HEK293T (cell line): Measurements from ENCODE around the gene SLC35B4.

Experiments
- CTCF ChIA-PET: fragments of 350-600 bp; formaldehyde crosslinking; extraction: SDS; loops from one replicate; lab custom pipeline; 2021; ENCODE audit warnings: antibody characterized with exemption, inconsistent platforms; lab: Yijun Ruan, JAX
- POLR2A ChIA-PET: fragments of 350-600 bp; formaldehyde crosslinking; extraction: SDS; loops from one replicate; lab custom pipeline; 2020; ENCODE audit warnings: antibody characterized with exemption, inconsistent platforms; lab: Yijun Ruan, JAX
- DNase-seq: peaks from one replicate; pipeline ENCODE4 v3.0.0; 2012; ENCODE audit warnings: mixed read lengths; ENCODE audit errors: extremely low spot score
- ARNT ChIP-seq: fragments of 450-650 bp; IDR thresholded peaks from 2 replicates; pipeline ENCODE4 v1.6.1; 2017; ENCODE audit warnings: mild to moderate bottlenecking
- BHLHE40 ChIP-seq: fragments of 450-650 bp; IDR thresholded peaks from 2 replicates; pipeline ENCODE4 v1.6.1; 2016; ENCODE audit warnings: mild to moderate bottlenecking, moderate library complexity, borderline replicate concordance
- CTBP1 ChIP-seq: fragments of 450-650 bp; IDR thresholded peaks from 2 replicates; pipeline ENCODE4 v1.6.1; 2016; ENCODE audit warnings: borderline replicate concordance
- ELF4 ChIP-seq: fragments of 450-650 bp; IDR thresholded peaks from 2 replicates; pipeline ENCODE4 v1.6.1; 2017; ENCODE audit warnings: antibody characterized with exemption
- FOXA1 ChIP-seq: fragments of 450-650 bp; IDR thresholded peaks from 2 replicates; pipeline ENCODE4 v1.6.1; 2016; ENCODE audit warnings: mild to moderate bottlenecking
- FOXK2 ChIP-seq: fragments of 450-650 bp; IDR thresholded peaks from 2 replicates; pipeline ENCODE4 v1.6.1; 2016; ENCODE audit warnings: mild to moderate bottlenecking
- FOXM1 ChIP-seq: fragments of 450-650 bp; IDR thresholded peaks from 2 replicates; pipeline ENCODE4 v1.6.1; 2017; ENCODE audit warnings: mild to moderate bottlenecking, borderline replicate concordance
- HDGF ChIP-seq: fragments of 450-650 bp; IDR thresholded peaks from 2 replicates; pipeline ENCODE4 v1.6.1; 2017; ENCODE audit warnings: antibody characterized with exemption, borderline replicate concordance
- L3MBTL2 ChIP-seq: fragments of 450-650 bp; conservative IDR thresholded peaks from 2 replicates; pipeline ENCODE4 v1.6.1; 2016; ENCODE audit warnings: mild to moderate bottlenecking
- LEF1 ChIP-seq: fragments of 450-650 bp; IDR thresholded peaks from 2 replicates; pipeline ENCODE4 v1.6.1; 2017; ENCODE audit warnings: mild to moderate bottlenecking, borderline replicate concordance
- NFRKB ChIP-seq: fragments of 450-650 bp; IDR thresholded peaks from 2 replicates; pipeline ENCODE4 v1.6.1; 2016; ENCODE audit warnings: mild to moderate bottlenecking, moderate library complexity
- SP1 ChIP-seq: fragments of 450-650 bp; IDR thresholded peaks from 2 replicates; pipeline ENCODE4 v1.6.1; 2017
- SUZ12 ChIP-seq: fragments of 450-650 bp; IDR thresholded peaks from 2 replicates; pipeline ENCODE4 v1.6.1; 2016; ENCODE audit warnings: mild to moderate bottlenecking
- TARDBP ChIP-seq: fragments of 450-650 bp; IDR thresholded peaks from 2 replicates; pipeline ENCODE4 v1.6.1; 2016
- ZNF384 ChIP-seq: fragments of 450-650 bp; IDR thresholded peaks from 2 replicates; pipeline ENCODE4 v1.6.1; 2016
- TF ChIP-seq, protein P1 (sequence below): fragments of 450-650 bp; IDR thresholded peaks from 2 replicates; pipeline ENCODE4 v1.6.1; 2016

The SLC35B4 gene

DNA sequence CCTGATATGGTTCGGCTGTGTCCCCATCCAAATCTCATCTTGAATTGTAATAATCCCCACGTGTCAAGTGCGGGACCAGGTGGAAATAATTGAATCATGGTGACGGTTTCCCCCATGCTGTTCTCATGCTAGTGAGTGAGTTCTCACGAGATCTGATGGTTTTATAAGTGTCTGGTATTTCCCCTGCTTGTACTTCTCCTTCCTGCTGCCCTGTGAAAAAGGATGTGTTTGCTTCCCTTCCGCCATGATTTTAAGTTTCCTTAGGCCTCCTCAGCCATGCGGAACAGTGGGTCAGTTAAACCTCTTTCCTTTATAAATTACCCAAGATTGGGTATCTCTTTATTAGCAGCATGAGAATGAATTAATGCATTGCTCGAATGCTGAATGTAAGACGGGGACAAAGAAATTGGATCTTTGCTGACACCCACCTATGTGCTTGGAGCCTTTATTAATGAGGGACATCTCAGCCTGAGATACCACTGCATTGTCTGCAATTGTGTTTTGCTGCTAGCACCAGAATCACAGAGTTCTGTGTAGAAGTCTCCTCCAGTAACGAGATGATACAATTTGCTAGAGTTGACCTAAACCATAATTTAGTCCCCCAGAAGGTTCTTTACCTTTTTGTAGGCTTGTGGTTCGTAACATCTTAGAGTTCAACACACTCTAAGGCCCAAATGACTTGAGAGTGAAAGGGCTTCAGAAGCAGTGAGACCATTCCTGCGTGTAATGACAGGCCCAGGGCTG, 28.6 kb downstream of the SLC35B4 start:
- CTCF ChIA-PET = no interaction called here
- TF ChIP-seq HDGF = no peak
- no peak for TF ChIP-seq SUZ12
- TF ChIP-seq CTBP1 = no peak
- no peak for TF ChIP-seq SP1
- no peak for TF ChIP-seq FOXM1
- no peak for TF ChIP-seq FOXK2
- no peak for TF ChIP-seq FOXA1
- TF ChIP-seq L3MBTL2 = no peak
- no peak for TF ChIP-seq ELF4
- TF ChIP-seq, protein P1, sequence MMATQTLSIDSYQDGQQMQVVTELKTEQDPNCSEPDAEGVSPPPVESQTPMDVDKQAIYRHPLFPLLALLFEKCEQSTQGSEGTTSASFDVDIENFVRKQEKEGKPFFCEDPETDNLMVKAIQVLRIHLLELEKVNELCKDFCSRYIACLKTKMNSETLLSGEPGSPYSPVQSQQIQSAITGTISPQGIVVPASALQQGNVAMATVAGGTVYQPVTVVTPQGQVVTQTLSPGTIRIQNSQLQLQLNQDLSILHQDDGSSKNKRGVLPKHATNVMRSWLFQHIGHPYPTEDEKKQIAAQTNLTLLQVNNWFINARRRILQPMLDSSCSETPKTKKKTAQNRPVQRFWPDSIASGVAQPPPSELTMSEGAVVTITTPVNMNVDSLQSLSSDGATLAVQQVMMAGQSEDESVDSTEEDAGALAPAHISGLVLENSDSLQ = no peak
- POLR2A ChIA-PET = interaction anchor here (1.3 kb wide), 1 partner anchor 29 kb away, joined by 6 read pairs; the partner anchor contains the start of gene SLC35B4
- DNase-seq = no peak

- no peak for TF ChIP-seq NFRKB
- POLR2A ChIA-PET = no interaction called here
- CTCF ChIA-PET = interaction anchor here (0.6 kb wide), 1 partner anchor 36 kb away, joined by 6 read pairs; no protein-coding TSS in a partner anchor
These were observed 31.8 kb downstream of the SLC35B4 start for GRCh38 chr7:134284952-134285351.

DNA sequence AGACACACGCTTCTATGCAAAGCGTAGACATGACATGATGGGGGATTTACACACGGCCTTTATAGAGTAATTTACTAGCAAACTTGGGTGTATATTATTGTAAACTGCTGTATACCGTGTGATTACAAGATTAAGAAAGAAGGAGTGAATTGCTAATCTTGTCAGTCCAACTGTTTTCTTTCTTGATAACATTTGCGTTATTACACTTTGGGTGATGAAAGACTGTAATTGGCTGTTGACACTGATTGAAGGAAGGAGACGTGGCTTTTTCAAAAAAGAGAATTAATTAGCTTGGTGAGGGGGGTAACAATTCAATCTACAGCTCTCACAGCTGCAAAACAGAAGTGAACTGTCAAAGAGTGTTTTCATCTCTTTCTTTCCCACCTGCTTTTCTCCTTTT, 32.7 kb downstream of the SLC35B4 start:
- CTCF ChIA-PET = no interaction called here
- POLR2A ChIA-PET = no interaction called here
- no peak for TF ChIP-seq FOXK2
- TF ChIP-seq NFRKB = no peak
- no peak for TF ChIP-seq FOXM1
- no peak for DNase-seq

More at GRCh38 chr7:134284952-134285351, 31.8 kb downstream of the SLC35B4 start:
- no peak for DNase-seq

- TF ChIP-seq BHLHE40 (no peak), L3MBTL2 (no peak)
- CTCF ChIA-PET = no interaction called here
- POLR2A ChIA-PET = no interaction called here
- no peak for DNase-seq
These were observed 36.2 kb downstream of the SLC35B4 start for GRCh38 chr7:134280508-134280907.

DNA sequence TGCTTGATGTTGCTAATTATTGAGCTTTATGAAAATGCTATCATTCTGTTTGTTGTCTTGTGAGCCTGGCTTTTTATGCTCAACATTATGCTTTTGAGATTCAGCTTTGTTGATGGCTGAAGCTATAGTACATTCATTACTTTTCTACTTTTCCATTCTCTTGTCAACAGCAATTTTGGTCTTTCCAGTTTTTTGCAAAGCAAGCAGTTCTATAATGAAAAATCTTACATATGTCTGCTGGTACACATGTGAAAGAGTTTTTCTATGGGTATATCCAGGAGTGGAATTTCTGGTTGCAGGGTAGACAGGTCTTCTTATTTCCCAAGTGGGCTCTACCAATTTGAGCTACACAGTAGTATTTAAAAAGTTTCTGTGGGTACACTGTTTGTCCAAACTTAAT, 36.8 kb downstream of the SLC35B4 start:
- TF ChIP-seq FOXK2 = no peak
- TF ChIP-seq FOXM1 = no peak
- no peak for TF ChIP-seq HDGF
- no peak for TF ChIP-seq L3MBTL2
- no peak for TF ChIP-seq CTBP1
- no peak for TF ChIP-seq LEF1
- TF ChIP-seq ZNF384 = no peak
- no peak for TF ChIP-seq BHLHE40
- TF ChIP-seq SP1 = no peak
- TF ChIP-seq TARDBP = no peak
- no peak for TF ChIP-seq NFRKB
- DNase-seq = no peak
- ChIA-PET CTCF (no interaction called here), POLR2A (no interaction called here)

- POLR2A ChIA-PET = no interaction called here
- CTCF ChIA-PET = no interaction called here
- DNase-seq = no peak
- TF ChIP-seq ELF4 (no peak), LEF1 (no peak), CTBP1 (no peak), FOXK2 (no peak), BHLHE40 (no peak), SUZ12 (no peak), FOXA1 (no peak), HDGF (no peak), ARNT (no peak), NFRKB (no peak)
- TF ChIP-seq, protein P1 = no peak
These were observed 37.4 kb downstream of the SLC35B4 start for GRCh38 chr7:134279336-134279735.

- POLR2A ChIA-PET = no interaction called here
- no peak for TF ChIP-seq TARDBP
- TF ChIP-seq FOXK2 = no peak
- no peak for TF ChIP-seq LEF1
- no peak for TF ChIP-seq FOXA1
- TF ChIP-seq CTBP1 = no peak
- TF ChIP-seq ELF4 = no peak
- no peak for TF ChIP-seq HDGF
- TF ChIP-seq NFRKB = no peak
- no peak for TF ChIP-seq ZNF384
- no peak for TF ChIP-seq L3MBTL2
- no peak for TF ChIP-seq ARNT
- TF ChIP-seq, protein P1 = no peak
- TF ChIP-seq FOXM1 = no peak
- no peak for DNase-seq
- CTCF ChIA-PET = no interaction called here
These were observed 38.1 kb downstream of the SLC35B4 start for GRCh38 chr7:134278502-134279153.
